Motor neuron (in vitro differentiated cells): ENCODE results near the gene CXCL1. TPM values are rescaled to one million over a fixed set of nuclear protein-coding genes. Genes with fewer than 3 reads are reported as not detected.
A peak's percentile ranks its signal among the peaks of the same experiment; 100 is the strongest.

Experiments
- ATAC-seq, 8 experiments: fragments of 200-7000 bp; cut with Tn5 transposase; replicated peaks in 6 of 8; 2 replicates each; pipeline ENCODE4 v1.8.0; 2021; ENCODE audit warnings: mild to moderate bottlenecking in 8 of 8, moderate library complexity in 8 of 8
- H3K27ac ChIP-seq, 2 donors: fragments of 250-450 bp; sonication (Bioruptor Pico); 2 replicates each; pipeline ENCODE4 v1.9.0; 2021; ENCODE audit warnings: antibody characterized with exemption in 2 of 2, mild to moderate bottlenecking in 2 of 2, moderate library complexity in 1 of 2
- H3K4me1 ChIP-seq, 2 donors: fragments of 250-450 bp; sonication (Bioruptor Pico); replicated peaks in 1 of 2; 2 replicates each; pipeline ENCODE4 v1.6.1; 2021; ENCODE audit warnings: antibody characterized with exemption in 2 of 2, mild to moderate bottlenecking in 2 of 2, moderate library complexity in 1 of 2
- H3K4me3 ChIP-seq, 5 donors: fragments of 250-450 bp; sonication (Bioruptor Pico); 2 replicates each; pipeline ENCODE4 v1.9.0; 2021; ENCODE audit warnings: antibody characterized with exemption in 5 of 5, mild to moderate bottlenecking in 5 of 5, moderate library complexity in 4 of 5
- WGBS, 10 experiments: fragments of 450-650 bp; shearing (Covaris generic); methylation state at CpG; one replicate each; pipeline ENCODE4 v1.0.0; 2022; 5-methylcytosine and 5-hydroxymethylcytosine counted together
- in situ Hi-C, 9 experiments: fragments of 400-800 bp; cut with MboI; loops; one replicate each; pipeline ENCODE4 v1.15.0; 2021; ENCODE audit warnings: low sequenced_read_pairs in 9 of 9, low pct_unique_long_range_greater_than_20kb in 2 of 9; ENCODE audit not compliant: unreplicated experiment in 9 of 9
- total RNA-seq, 8 experiments: library from RNA; unstranded; fragments of 300-600 nt; gene quantifications; 2 replicates each; pipeline versions ENCODE4 v1.2.3 to v1.2.4, GENCODE V29; 2022

CXCL1 gene
- total RNA-seq, 8 experiments from 2014 or later: 0.18 to 50.5 (median 2.5) TPM; not detected in 1

- no peak overlapping the region for H3K4me3 ChIP-seq
- ATAC-seq: no peak
- WGBS, 10 experiments: 80 to 100% (median 94%) methylated on average over 1 of the region's 1 CpG; no CpG with 5 or more reads in 2 of the 10 experiments
- no peak overlapping the region for H3K27ac ChIP-seq
- peaks cover 0 to 2% of the 10 kb centered on the region in 2 donors for H3K4me1 ChIP-seq
- in situ Hi-C loops: no loop called here
Measured at GRCh38 chr4:73916172-73916925, 47.2 kb downstream of the CXCL1 start.

GRCh38 chr4:73917081-73917501 lies 47.9 kb downstream of the CXCL1 start:
- no peak overlapping the region for H3K4me3 ChIP-seq
- 0 to 100% (median 94%) methylated on average over 1 to 2 of the region's 2 CpGs; no CpG with 5 or more reads in 3 of the 10 experiments for WGBS, 10 experiments
- in situ Hi-C loops: no loop called here
- H3K27ac ChIP-seq: no peak overlapping the region
- peaks cover 0 to 2% of the 10 kb centered on the region in 2 donors for H3K4me1 ChIP-seq
- peak in 2 of 8 experiments; percentile 98 to 99 for ATAC-seq

GRCh38 chr4:73918058-73918457 lies 48.9 kb downstream of the CXCL1 start:
- Histone ChIP-seq H3K4me3 (no peak overlapping the region), H3K4me1 (peaks cover 0 to 2% of the 10 kb centered on the region in 2 donors), H3K27ac (no peak overlapping the region)
- WGBS, 10 experiments: 63 to 100% (median 68%) methylated on average over 1 to 2 of the region's 2 CpGs; no CpG with 5 or more reads in 3 of the 10 experiments
- in situ Hi-C loops: no loop called here
- no peak for ATAC-seq

GRCh38 chr4:73919691-73920090 lies 50.5 kb downstream of the CXCL1 start:
- WGBS, 10 experiments: 53 to 100% (median 83%) methylated on average over 2 to 3 of the region's 3 CpGs; no CpG with 5 or more reads in 1 of the 10 experiments
- in situ Hi-C loops: no loop called here
- peaks cover 0 to 6% of the 10 kb centered on the region in 2 donors for H3K4me1 ChIP-seq

More at GRCh38 chr4:73919691-73920090, 50.5 kb downstream of the CXCL1 start:
- H3K4me3 ChIP-seq: no peak overlapping the region
- H3K27ac ChIP-seq: no peak overlapping the region
- ATAC-seq: no peak

Other genes with a start within 250 kb of the CXCL1 start
- gene RASSF6, start 249.0 kb upstream of the CXCL1 start, total RNA-seq: under 1 TPM in 6 of 8 experiments, not detected in 2; under 0.01 to 0.71 (median 0.25) TPM
- 100 to 1,000 TPM in 1 of 8 experiments, 10 to 100 TPM in 1, 1 to 10 TPM in 2, under 1 TPM in 2, not detected in 2; 0.25 to 115 (median 3.6) TPM for gene CXCL8, start 128.8 kb upstream of the CXCL1 start, total RNA-seq
- gene CXCL6, start 32.7 kb upstream of the CXCL1 start, total RNA-seq: 1 to 10 TPM in 1 of 8 experiments, under 1 TPM in 3, not detected in 4; 0.16 to 6.8 (median 0.28) TPM
- not detected for gene PF4V1, start 16.1 kb upstream of the CXCL1 start, total RNA-seq
- gene PF4, start 112.6 kb downstream of the CXCL1 start, total RNA-seq: not detected
- not detected for gene PPBP, start 118.8 kb downstream of the CXCL1 start, total RNA-seq
- under 1 TPM in 4 of 8 experiments, not detected in 4; 0.14 to 0.17 (median 0.15) TPM for gene CXCL5, start 129.3 kb downstream of the CXCL1 start, total RNA-seq
- 1 to 10 TPM in 5 of 8 experiments, under 1 TPM in 3; 0.45 to 4.9 (median 1.3) TPM for gene CXCL3, start 169.3 kb downstream of the CXCL1 start, total RNA-seq
- 1 to 10 TPM in 5 of 8 experiments, under 1 TPM in 3; 0.60 to 6.2 (median 1.6) TPM for gene CXCL2, start 229.8 kb downstream of the CXCL1 start, total RNA-seq